ENCODE data around the gene JAM3.

JAM3 gene

DNA sequence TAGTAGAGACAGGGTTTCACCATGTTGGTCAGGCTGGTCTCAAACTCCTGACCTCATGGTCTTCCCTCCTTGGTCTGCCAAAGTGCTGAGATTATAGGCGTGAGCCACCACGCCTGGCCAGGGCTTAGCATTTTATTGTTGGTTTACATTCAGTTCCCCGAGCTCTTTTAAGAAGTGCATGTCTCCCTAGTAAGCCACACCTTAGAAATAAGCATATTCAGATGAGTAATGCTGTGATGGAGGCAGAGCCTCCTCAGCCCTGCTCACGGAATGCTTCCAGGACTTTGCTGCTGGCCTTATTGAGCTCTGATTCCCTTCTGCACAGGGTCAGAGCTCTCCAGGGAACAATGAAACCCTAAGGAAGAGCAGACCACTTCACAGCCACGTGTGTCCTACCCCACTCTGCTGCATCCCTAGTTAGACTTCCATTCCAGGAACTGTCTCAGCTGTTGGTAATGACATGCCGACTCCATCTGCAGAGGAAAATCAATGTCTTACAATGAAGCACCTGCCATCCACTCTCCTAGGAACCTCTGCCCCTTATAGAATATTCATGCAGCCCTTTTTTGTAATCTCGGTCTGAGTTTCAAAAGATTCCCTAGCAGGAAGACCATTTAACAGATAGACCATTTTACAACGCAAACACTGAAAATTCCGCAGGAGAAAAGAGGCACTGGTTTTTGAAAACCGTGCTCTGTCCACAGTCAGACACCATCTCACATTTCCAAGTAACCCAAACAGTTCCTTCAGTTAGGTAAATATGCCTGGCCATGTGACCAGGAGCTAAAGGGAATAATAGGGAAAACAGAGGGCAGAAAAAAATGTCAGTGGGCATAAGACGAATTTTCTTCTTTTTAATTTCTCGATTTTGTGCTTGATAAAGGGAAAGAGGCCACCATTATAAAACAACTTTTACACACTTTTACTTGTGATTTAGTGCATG is 1.7 kb upstream of the JAM3 start:
- Histone ChIP-seq H3K4me3 (ENCODE audit: low read length) (no peak overlapping the region), H3K79me2 (ENCODE audit: control insufficient read depth, low read length) (no peaks in the 10 kb centered on the region), H3K27ac (ENCODE audit: low read depth, low read length) (no peak overlapping the region), H3K4me2 (ENCODE audit: low read length) (no peak overlapping the region), H3K9me3 (ENCODE audit: control insufficient read depth, insufficient read depth, low read length) (no peaks in the 10 kb centered on the region), H3K9me2 (replicated peaks; ENCODE audit: control insufficient read depth, low read length) (no peaks in the 10 kb centered on the region), H3F3A (ENCODE audit: control insufficient read depth, insufficient read depth) (no peaks in the 10 kb centered on the region), H3K27me3 (ENCODE audit: control insufficient read depth, low read length) (peaks cover 43% of the 10 kb centered on the region), H3K4me1 (ENCODE audit: control insufficient read depth, low read length) (no peaks in the 10 kb centered on the region), H3K36me3 (ENCODE audit: control insufficient read depth, low read length) (no peaks in the 10 kb centered on the region), H4K20me1 (ENCODE audit: control insufficient read depth, insufficient read depth, low read depth, low read length) (no peaks in the 10 kb centered on the region)
- TF ChIP-seq, protein P1, sequence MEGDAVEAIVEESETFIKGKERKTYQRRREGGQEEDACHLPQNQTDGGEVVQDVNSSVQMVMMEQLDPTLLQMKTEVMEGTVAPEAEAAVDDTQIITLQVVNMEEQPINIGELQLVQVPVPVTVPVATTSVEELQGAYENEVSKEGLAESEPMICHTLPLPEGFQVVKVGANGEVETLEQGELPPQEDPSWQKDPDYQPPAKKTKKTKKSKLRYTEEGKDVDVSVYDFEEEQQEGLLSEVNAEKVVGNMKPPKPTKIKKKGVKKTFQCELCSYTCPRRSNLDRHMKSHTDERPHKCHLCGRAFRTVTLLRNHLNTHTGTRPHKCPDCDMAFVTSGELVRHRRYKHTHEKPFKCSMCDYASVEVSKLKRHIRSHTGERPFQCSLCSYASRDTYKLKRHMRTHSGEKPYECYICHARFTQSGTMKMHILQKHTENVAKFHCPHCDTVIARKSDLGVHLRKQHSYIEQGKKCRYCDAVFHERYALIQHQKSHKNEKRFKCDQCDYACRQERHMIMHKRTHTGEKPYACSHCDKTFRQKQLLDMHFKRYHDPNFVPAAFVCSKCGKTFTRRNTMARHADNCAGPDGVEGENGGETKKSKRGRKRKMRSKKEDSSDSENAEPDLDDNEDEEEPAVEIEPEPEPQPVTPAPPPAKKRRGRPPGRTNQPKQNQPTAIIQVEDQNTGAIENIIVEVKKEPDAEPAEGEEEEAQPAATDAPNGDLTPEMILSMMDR (IDR thresholded peaks at IDR 0.05; ENCODE audit: low read depth, low read length, poor library complexity, severe bottlenecking): no peak
- TF ChIP-seq EZH2phosphoT487 (IDR thresholded peaks at IDR 0.05; ENCODE audit: borderline replicate concordance, low read length): no peak

DNA sequence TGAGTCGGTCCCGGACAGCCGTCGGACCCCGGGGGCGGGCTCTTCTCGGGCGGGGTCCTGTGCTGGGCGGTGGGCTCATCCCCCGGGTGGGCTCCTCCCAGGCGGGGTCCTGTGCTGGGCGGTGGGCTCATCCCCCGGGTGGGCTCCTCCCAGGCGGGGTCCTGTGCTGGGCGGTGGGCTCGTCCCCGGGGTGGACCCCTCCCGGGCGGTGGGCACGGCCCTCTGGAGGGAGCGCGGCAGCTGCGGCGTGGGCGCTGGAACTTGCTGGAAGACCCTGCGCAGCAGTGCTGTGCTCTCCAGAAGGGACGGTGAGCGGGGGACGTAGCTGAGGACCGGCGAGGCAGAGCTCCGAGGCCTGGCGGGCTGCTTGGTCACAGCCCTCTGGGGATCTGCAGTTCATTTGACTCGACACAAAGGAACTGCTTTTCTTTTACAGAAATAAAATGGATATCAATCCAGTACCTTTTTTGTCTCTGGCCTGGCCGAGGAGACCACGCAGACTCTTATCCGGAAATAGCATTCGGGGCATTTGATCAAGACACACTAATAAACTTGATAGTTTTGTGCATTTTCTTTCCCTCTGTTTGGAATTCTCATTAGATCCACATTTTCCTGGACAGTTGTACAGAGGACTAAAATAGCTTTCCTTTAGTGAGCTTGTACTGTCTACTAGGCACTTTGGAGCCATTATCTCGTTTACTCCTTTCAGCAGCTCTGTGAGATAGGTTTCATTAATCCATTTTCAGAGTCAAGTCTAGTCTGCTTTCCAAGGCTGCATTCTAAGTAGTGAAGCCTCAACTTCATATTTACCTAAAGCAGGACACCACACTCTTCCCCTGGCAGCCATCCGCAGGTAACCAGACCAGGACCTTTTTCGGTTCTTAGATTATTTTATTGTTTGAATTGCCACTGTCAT is 812 bp downstream of the JAM3 start:
- Histone ChIP-seq H3K27ac (ENCODE audit: low read depth, low read length) (no peak overlapping the region), H4K20me1 (ENCODE audit: control insufficient read depth, insufficient read depth, low read depth, low read length) (no peaks in the 10 kb centered on the region), H3K4me2 (ENCODE audit: low read length) (peak overlapping the region; percentile 48), H3K36me3 (ENCODE audit: control insufficient read depth, low read length) (no peaks in the 10 kb centered on the region), H3K79me2 (ENCODE audit: control insufficient read depth, low read length) (no peaks in the 10 kb centered on the region), H3K27me3 (ENCODE audit: control insufficient read depth, low read length) (peaks cover 52% of the 10 kb centered on the region), H3K4me1 (ENCODE audit: control insufficient read depth, low read length) (peaks cover 7% of the 10 kb centered on the region), H3K4me3 (ENCODE audit: low read length) (peak overlapping the region; percentile 52; the same call in 1 of the 2 replicates), H3K9me2 (replicated peaks; ENCODE audit: control insufficient read depth, low read length) (no peaks in the 10 kb centered on the region), H3F3A (ENCODE audit: control insufficient read depth, insufficient read depth) (no peaks in the 10 kb centered on the region), H3K9me3 (ENCODE audit: control insufficient read depth, insufficient read depth, low read length) (no peaks in the 10 kb centered on the region)
- TF ChIP-seq, protein P1 (IDR thresholded peaks at IDR 0.05; ENCODE audit: low read depth, low read length, poor library complexity, severe bottlenecking): no peak
- no peak for TF ChIP-seq EZH2phosphoT487 (IDR thresholded peaks at IDR 0.05; ENCODE audit: borderline replicate concordance, low read length)

DNA sequence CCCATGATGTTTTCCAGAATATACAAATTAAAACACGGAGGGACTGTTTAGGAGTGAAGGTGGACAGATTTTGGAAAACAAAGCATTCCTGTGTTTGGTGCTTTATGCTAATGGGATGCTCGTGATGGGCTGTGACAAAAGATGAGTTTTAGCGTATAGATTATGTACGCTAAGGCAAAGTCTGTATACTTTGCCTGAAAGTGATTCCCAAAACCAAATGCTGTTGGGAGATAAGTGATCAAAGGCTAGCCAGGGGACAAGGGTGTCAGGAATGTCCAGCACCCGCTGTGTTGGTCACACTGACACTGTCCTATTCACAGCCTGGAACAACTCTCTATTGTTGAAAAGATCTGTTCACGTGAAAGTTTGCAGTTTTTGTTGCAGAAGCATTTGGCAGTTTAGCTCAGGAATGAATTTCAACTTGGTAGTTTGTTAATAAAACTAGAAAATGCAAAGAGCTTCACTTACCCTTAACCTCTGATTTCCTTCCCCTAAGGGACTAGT is 1.5 kb downstream of the JAM3 start:
- H3K4me2 ChIP-seq (ENCODE audit: low read length): no peak overlapping the region
- H3K79me2 ChIP-seq (ENCODE audit: control insufficient read depth, low read length): no peaks in the 10 kb centered on the region
- H3K4me3 ChIP-seq (ENCODE audit: low read length): no peak overlapping the region

More for the DNA sequence above, 1.5 kb downstream of the JAM3 start:
- H3K36me3 ChIP-seq (ENCODE audit: control insufficient read depth, low read length): no peaks in the 10 kb centered on the region
- no peak overlapping the region for H3K27ac ChIP-seq (ENCODE audit: low read depth, low read length)
- TF ChIP-seq, protein P1 (IDR thresholded peaks at IDR 0.05; ENCODE audit: low read depth, low read length, poor library complexity, severe bottlenecking): no peak
- no peak for TF ChIP-seq EZH2phosphoT487 (IDR thresholded peaks at IDR 0.05; ENCODE audit: borderline replicate concordance, low read length)
- no peaks in the 10 kb centered on the region for H3K9me3 ChIP-seq (ENCODE audit: control insufficient read depth, insufficient read depth, low read length)
- peaks cover 7% of the 10 kb centered on the region for H3K4me1 ChIP-seq (ENCODE audit: control insufficient read depth, low read length)
- no peaks in the 10 kb centered on the region for H4K20me1 ChIP-seq (ENCODE audit: control insufficient read depth, insufficient read depth, low read depth, low read length)
- no peaks in the 10 kb centered on the region for H3F3A ChIP-seq (ENCODE audit: control insufficient read depth, insufficient read depth)
- H3K9me2 ChIP-seq (replicated peaks; ENCODE audit: control insufficient read depth, low read length): no peaks in the 10 kb centered on the region
- peaks cover 52% of the 10 kb centered on the region for H3K27me3 ChIP-seq (ENCODE audit: control insufficient read depth, low read length)

Measured in DOHH2 (cell line).